ENCODE data around the gene LIMCH1. TPM values are rescaled to one million over a fixed set of nuclear protein-coding genes. Genes with fewer than 3 reads are reported as not detected.

LIMCH1 gene
- polyA plus RNA-seq, 1 experiment, result 1.1 TPM

- no peak for TF ChIP-seq CTCF (IDR thresholded peaks at IDR 0.05; ENCODE audit: low read depth, low read length)
- Histone ChIP-seq H3K9me3 (ENCODE audit: control insufficient read depth, insufficient read depth, low read length) (peaks cover 12% of the 10 kb centered on the region), H3K27ac (ENCODE audit: low read depth, low read length) (no peak overlapping the region), H3K27me3 (ENCODE audit: control insufficient read depth, insufficient read depth, low read length) (peaks cover 85% of the 10 kb centered on the region), H3K4me3 (ENCODE audit: low read depth, low read length) (no peak overlapping the region)
- no peak for DNase-seq (ENCODE audit: low read depth, low spot score)
- ChIA-PET POLR2A (no interaction called here), CTCF (no interaction called here)
Observed at GRCh38 chr4:41745292-41746024, 207.5 kb downstream of the LIMCH1 start.

GRCh38 chr4:41746025-41746439 lies 208.1 kb downstream of the LIMCH1 start:
- POLR2A ChIA-PET, result no interaction called here
- H3K27me3 ChIP-seq (ENCODE audit: control insufficient read depth, insufficient read depth, low read length), result peaks cover 90% of the 10 kb centered on the region

GRCh38 chr4:41746440-41747229 lies 208.7 kb downstream of the LIMCH1 start:
- peaks cover 12% of the 10 kb centered on the region for H3K9me3 ChIP-seq (ENCODE audit: control insufficient read depth, insufficient read depth, low read length)
- POLR2A ChIA-PET, result no interaction called here
- H3K27ac ChIP-seq (ENCODE audit: low read depth, low read length), result no peak overlapping the region
- DNase-seq (ENCODE audit: low read depth, low spot score), result no peak
- peaks cover 96% of the 10 kb centered on the region for H3K27me3 ChIP-seq (ENCODE audit: control insufficient read depth, insufficient read depth, low read length)
- H3K4me3 ChIP-seq (ENCODE audit: low read depth, low read length), result no peak overlapping the region
- CTCF ChIA-PET, result no interaction called here
- no peak for TF ChIP-seq CTCF (IDR thresholded peaks at IDR 0.05; ENCODE audit: low read depth, low read length)

More at GRCh38 chr4:41746025-41746439, 208.1 kb downstream of the LIMCH1 start:
- TF ChIP-seq CTCF (IDR thresholded peaks at IDR 0.05; ENCODE audit: low read depth, low read length), result no peak
- H3K9me3 ChIP-seq (ENCODE audit: control insufficient read depth, insufficient read depth, low read length), result peaks cover 12% of the 10 kb centered on the region
- no peak for DNase-seq (ENCODE audit: low read depth, low spot score)
- no peak overlapping the region for H3K4me3 ChIP-seq (ENCODE audit: low read depth, low read length)
- CTCF ChIA-PET, result no interaction called here
- no peak overlapping the region for H3K27ac ChIP-seq (ENCODE audit: low read depth, low read length)

- no peak overlapping the region for H3K27ac ChIP-seq (ENCODE audit: low read depth, low read length)
- CTCF ChIA-PET, result interaction anchor here (0.7 kb wide), 1 partner anchor 54 kb away, joined by 5 read pairs; no protein-coding TSS in a partner anchor
- POLR2A ChIA-PET, result no interaction called here
Observed at GRCh38 chr4:41747230-41748055, 209.5 kb downstream of the LIMCH1 start.

More at GRCh38 chr4:41747230-41748055, 209.5 kb downstream of the LIMCH1 start:
- Histone ChIP-seq H3K9me3 (ENCODE audit: control insufficient read depth, insufficient read depth, low read length) (peaks cover 12% of the 10 kb centered on the region), H3K27me3 (ENCODE audit: control insufficient read depth, insufficient read depth, low read length) (peaks cover 96% of the 10 kb centered on the region), H3K4me3 (ENCODE audit: low read depth, low read length) (no peak overlapping the region)
- TF ChIP-seq CTCF (IDR thresholded peaks at IDR 0.05; ENCODE audit: low read depth, low read length), result no peak
- no peak for DNase-seq (ENCODE audit: low read depth, low spot score)
